Transverse colon (tissue), 4 donors: ENCODE results near the gene INO80E.

Experiments
- EP300 ChIP-seq: sonication (generic); formaldehyde crosslinking; IDR thresholded peaks from one replicate; pipeline ENCODE4 v1.6.1; 2017; ENCODE audit warnings: antibody characterized with exemption, low read depth
- POLR2A ChIP-seq: fragments of 450-650 bp; IDR thresholded peaks from one replicate; pipeline ENCODE4 v1.6.1; 2016; ENCODE audit warnings: antibody characterized with exemption, mild to moderate bottlenecking, moderate library complexity
- POLR2AphosphoS5 ChIP-seq, 3 donors: sonication (generic); formaldehyde crosslinking; IDR thresholded peaks; one replicate each; pipeline ENCODE4 v1.6.1; 2016; ENCODE audit warnings: antibody characterized with exemption in 3 of 3
- TF ChIP-seq, protein P1 (sequence below), 5 experiments: fragments of 200-600 bp in 3 of 5; fragments of 450-650 bp in 2 of 5; sonication (generic) in 3 of 5; IDR thresholded peaks; 1 replicate in 2 of 5; 2 replicates in 3 of 5; pipeline ENCODE4 v1.5.1; 2016 to 2017; ENCODE audit warnings: antibody characterized with exemption in 5 of 5, inconsistent platforms in 3 of 5, mild to moderate bottlenecking in 2 of 5, moderate library complexity in 1 of 5

- TF ChIP-seq, protein P1, sequence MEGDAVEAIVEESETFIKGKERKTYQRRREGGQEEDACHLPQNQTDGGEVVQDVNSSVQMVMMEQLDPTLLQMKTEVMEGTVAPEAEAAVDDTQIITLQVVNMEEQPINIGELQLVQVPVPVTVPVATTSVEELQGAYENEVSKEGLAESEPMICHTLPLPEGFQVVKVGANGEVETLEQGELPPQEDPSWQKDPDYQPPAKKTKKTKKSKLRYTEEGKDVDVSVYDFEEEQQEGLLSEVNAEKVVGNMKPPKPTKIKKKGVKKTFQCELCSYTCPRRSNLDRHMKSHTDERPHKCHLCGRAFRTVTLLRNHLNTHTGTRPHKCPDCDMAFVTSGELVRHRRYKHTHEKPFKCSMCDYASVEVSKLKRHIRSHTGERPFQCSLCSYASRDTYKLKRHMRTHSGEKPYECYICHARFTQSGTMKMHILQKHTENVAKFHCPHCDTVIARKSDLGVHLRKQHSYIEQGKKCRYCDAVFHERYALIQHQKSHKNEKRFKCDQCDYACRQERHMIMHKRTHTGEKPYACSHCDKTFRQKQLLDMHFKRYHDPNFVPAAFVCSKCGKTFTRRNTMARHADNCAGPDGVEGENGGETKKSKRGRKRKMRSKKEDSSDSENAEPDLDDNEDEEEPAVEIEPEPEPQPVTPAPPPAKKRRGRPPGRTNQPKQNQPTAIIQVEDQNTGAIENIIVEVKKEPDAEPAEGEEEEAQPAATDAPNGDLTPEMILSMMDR (IDR thresholded peaks at IDR 0.05) = no peak
- TF ChIP-seq POLR2A = no peak
- TF ChIP-seq EP300 = no peak
- TF ChIP-seq POLR2AphosphoS5 (IDR thresholded peaks at IDR 0.05) = no peak
Observed at GRCh38 chr16:29985271-29985811, 10.7 kb upstream of the INO80E start.
